ENCODE results near the gene IRS1.

DNA sequence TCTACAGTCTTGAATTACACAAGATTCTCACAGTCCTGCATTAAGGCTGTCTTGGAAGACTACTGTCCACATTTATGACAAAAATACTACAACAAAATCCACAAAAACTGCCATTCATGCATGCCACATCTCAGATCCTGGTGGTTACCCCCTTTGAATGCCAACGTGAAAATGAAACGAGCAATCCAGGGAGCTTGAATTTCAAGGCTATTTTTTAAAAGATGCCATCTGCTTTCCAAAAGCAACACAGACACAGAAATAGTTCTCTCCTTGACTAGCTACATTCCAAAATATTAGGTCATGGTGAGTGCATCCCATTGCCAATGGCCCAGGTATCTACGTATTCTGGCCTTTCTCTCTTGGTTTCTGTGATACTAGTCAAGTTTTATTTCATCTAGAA lies 36.3 kb downstream of the IRS1 start:
- TF ChIP-seq, protein P1, sequence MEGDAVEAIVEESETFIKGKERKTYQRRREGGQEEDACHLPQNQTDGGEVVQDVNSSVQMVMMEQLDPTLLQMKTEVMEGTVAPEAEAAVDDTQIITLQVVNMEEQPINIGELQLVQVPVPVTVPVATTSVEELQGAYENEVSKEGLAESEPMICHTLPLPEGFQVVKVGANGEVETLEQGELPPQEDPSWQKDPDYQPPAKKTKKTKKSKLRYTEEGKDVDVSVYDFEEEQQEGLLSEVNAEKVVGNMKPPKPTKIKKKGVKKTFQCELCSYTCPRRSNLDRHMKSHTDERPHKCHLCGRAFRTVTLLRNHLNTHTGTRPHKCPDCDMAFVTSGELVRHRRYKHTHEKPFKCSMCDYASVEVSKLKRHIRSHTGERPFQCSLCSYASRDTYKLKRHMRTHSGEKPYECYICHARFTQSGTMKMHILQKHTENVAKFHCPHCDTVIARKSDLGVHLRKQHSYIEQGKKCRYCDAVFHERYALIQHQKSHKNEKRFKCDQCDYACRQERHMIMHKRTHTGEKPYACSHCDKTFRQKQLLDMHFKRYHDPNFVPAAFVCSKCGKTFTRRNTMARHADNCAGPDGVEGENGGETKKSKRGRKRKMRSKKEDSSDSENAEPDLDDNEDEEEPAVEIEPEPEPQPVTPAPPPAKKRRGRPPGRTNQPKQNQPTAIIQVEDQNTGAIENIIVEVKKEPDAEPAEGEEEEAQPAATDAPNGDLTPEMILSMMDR (IDR thresholded peaks at IDR 0.05; ENCODE audit: poor library complexity) = no peak
- no peak for TF ChIP-seq EZH2phosphoT487 (IDR thresholded peaks at IDR 0.05; ENCODE audit: low read depth, severe bottlenecking, unreplicated experiment)

Measured in hepatocyte (in vitro differentiated cells).